Endothelial cell of umbilical vein (primary cell): Measurements from ENCODE around the gene DEPDC1B. TPM values are rescaled to one million over a fixed set of nuclear protein-coding genes. Genes with fewer than 3 reads are reported as not detected.

ENCODE experiments used
- BruUV-seq: library from RNA; stranded (reverse); fragments of 400-500 nt; replicated peaks from 2 replicates; lab custom pipeline; 2021; lab: Mats Ljungman, UMichigan
- CTCF ChIA-PET: fragments of 300-600, 350-600 bp; sonication (Branson Sonifier 250); formaldehyde crosslinking; loops from one replicate; lab custom pipeline; 2021; ENCODE audit warnings: antibody characterized with exemption, inconsistent platforms; lab: Charles Lee
- POLR2A ChIA-PET: fragments of 300-600, 350-600 bp; sonication (Branson Sonifier 250); formaldehyde crosslinking; loops from one replicate; lab custom pipeline; 2021; ENCODE audit warnings: antibody characterized with exemption, inconsistent platforms; lab: Charles Lee
- DNase-seq: peaks from one replicate; pipeline ENCODE4 v3.0.0-alpha.2; 2011; ENCODE audit warnings: low read depth, low spot score
- FAIRE-seq: peaks from 2 replicates; lab custom pipeline; 2011; peaks lifted over from hg19 to GRCh38; lab: Jason Lieb, UNC
- H2AFZ ChIP-seq: 2 replicates; pipeline ENCODE4 v1.6.0; 2012; ENCODE audit warnings: low read depth, low read length, control low read depth, inconsistent platforms
- H3K27ac ChIP-seq: 2 replicates; pipeline ENCODE4 v1.5.1; 2011; ENCODE audit warnings: low read depth, mild to moderate bottlenecking, control low read depth, low read length, moderate library complexity; ENCODE audit not compliant: insufficient read depth
- H3K27me3 ChIP-seq, 2 experiments: 2 replicates each; pipeline versions ENCODE4 v1.6.0 to v1.6.1; 2011; ENCODE audit warnings: low read length in 2 of 2, mixed read lengths in 1 of 2; ENCODE audit not compliant: control insufficient read depth in 2 of 2, insufficient read depth in 2 of 2
- H3K36me3 ChIP-seq, 2 experiments: 2 replicates in 1 of 2; 3 replicates in 1 of 2; pipeline ENCODE4 v1.5.1; 2011; ENCODE audit warnings: low read length in 2 of 2, mild to moderate bottlenecking in 1 of 2, moderate library complexity in 1 of 2; ENCODE audit not compliant: control insufficient read depth in 2 of 2, insufficient read depth in 2 of 2; ENCODE audit errors: extremely low read depth in 1 of 2
- H3K4me1 ChIP-seq: 3 replicates; pipeline ENCODE4 v1.5.1; 2011; ENCODE audit warnings: mild to moderate bottlenecking, low read length; ENCODE audit not compliant: control insufficient read depth, insufficient read depth; ENCODE audit errors: extremely low read depth
- H3K4me2 ChIP-seq: 2 replicates; pipeline ENCODE4 v1.6.1; 2011; ENCODE audit warnings: low read length, control low read depth, mixed read lengths; ENCODE audit not compliant: insufficient read depth
- H3K4me3 ChIP-seq, 3 experiments: fragments of 200-600 bp in 1 of 3; sonication (generic), shearing (Covaris generic) in 1 of 3; replicated peaks in 1 of 3; 2 replicates each; pipeline ENCODE4 v1.5.1; 2011 to 2016; ENCODE audit warnings: control low read depth in 3 of 3, low read length in 3 of 3, mild to moderate bottlenecking in 2 of 3, inconsistent platforms in 1 of 3, low read depth in 1 of 3, moderate library complexity in 1 of 3; ENCODE audit not compliant: insufficient read depth in 1 of 3
- H3K79me2 ChIP-seq: 2 replicates; pipeline ENCODE4 v1.6.0; 2012; ENCODE audit warnings: low read length, inconsistent platforms; ENCODE audit not compliant: control insufficient read depth, insufficient read depth
- H3K9ac ChIP-seq: replicated peaks from 2 replicates; pipeline ENCODE3; 2011; ENCODE audit warnings: low read length, control low read depth; ENCODE audit not compliant: insufficient read depth; ENCODE audit errors: extremely low read depth
- H3K9me1 ChIP-seq: replicated peaks from 3 replicates; pipeline ENCODE4 v1.6.0; 2011; ENCODE audit warnings: mild to moderate bottlenecking, low read length; ENCODE audit not compliant: control insufficient read depth, insufficient read depth; ENCODE audit errors: extremely low read depth
- H3K9me3 ChIP-seq: replicated peaks from 2 replicates; pipeline ENCODE4 v1.5.1; 2012; ENCODE audit warnings: low read length, inconsistent platforms; ENCODE audit not compliant: control insufficient read depth, insufficient read depth
- H4K20me1 ChIP-seq: replicated peaks from 2 replicates; pipeline ENCODE3; 2011; ENCODE audit warnings: mild to moderate bottlenecking, low read length; ENCODE audit not compliant: control insufficient read depth, insufficient read depth; ENCODE audit errors: extremely low read depth
- EZH2 ChIP-seq: IDR thresholded peaks from 2 replicates; pipeline ENCODE4 v1.6.1; 2012; ENCODE audit warnings: borderline replicate concordance, low read depth, mild to moderate bottlenecking, moderate library complexity, low read length, inconsistent platforms; ENCODE audit not compliant: severe bottlenecking
- GATA2 ChIP-seq: IDR thresholded peaks from 2 replicates; pipeline ENCODE4 v1.7.0; 2011; ENCODE audit warnings: low read depth, mild to moderate bottlenecking, moderate library complexity, mixed read lengths, low read length; ENCODE audit not compliant: insufficient read length, insufficient read depth
- JUN ChIP-seq: IDR thresholded peaks from 2 replicates; pipeline ENCODE4 v1.6.1; 2011; ENCODE audit warnings: borderline replicate concordance, low read depth; ENCODE audit not compliant: insufficient read length, insufficient read depth
- POLR2AphosphoS5 ChIP-seq: IDR thresholded peaks from 2 replicates; pipeline ENCODE4 v1.6.1; 2012; ENCODE audit warnings: low read depth, mild to moderate bottlenecking, control low read depth, low read length, moderate library complexity; ENCODE audit not compliant: insufficient read depth
- dilution Hi-C: fragments of 300-500 bp; cut with MboI; formaldehyde crosslinking; loops from one replicate; pipeline ENCODE4 v1.15.0; 2019; ENCODE audit warnings: low sequenced_read_pairs; ENCODE audit not compliant: extremely low pct_ligation_motif_present
- intact Hi-C: fragments of 100-400 bp; cut with micrococcal nuclease; formaldehyde crosslinking; loops from one replicate; pipeline ENCODE4 v1.10.0; 2022
- polyA plus RNA-seq, 4 experiments: library from polyadenylated mRNA; depleted of rRNA in 3 of 4; stranded (reverse) in 3 of 4; unstranded in 1 of 4; fragments of >200 nt; gene quantifications; 2 replicates each; pipeline versions ENCODE4 v1.2.1 to v1.2.3, GENCODE V29; 2011 to 2012; ENCODE audit warnings: missing spikeins in 1 of 4
- total RNA-seq: library from RNA; stranded (reverse); gene quantifications from 2 replicates; pipeline ENCODE4 v1.2.3, GENCODE V29; 2021
- TF ChIP-seq, protein P1 (sequence below), 2 donors: IDR thresholded peaks; 1 replicate in 1 of 2; 2 replicates in 1 of 2; pipeline ENCODE4 v1.5.1; 2011; ENCODE audit warnings: low read length in 2 of 2, mild to moderate bottlenecking in 2 of 2, moderate library complexity in 2 of 2, control low read depth in 1 of 2, inconsistent platforms in 1 of 2, low read depth in 1 of 2; ENCODE audit not compliant: insufficient read depth in 1 of 2; ENCODE audit errors: extremely low read depth in 1 of 2
- TF ChIP-seq, protein P2 (sequence below): IDR thresholded peaks from 2 replicates; pipeline ENCODE4 v1.6.1; 2011; ENCODE audit not compliant: insufficient read depth, insufficient read length

The DEPDC1B gene
- total and polyA plus RNA-seq, 2 donors (not counting 3 experiments of a cell fraction or from before 2014, with no cell fraction given): 6.7 to 18.7 TPM

GRCh38 chr5:60604771-60605170, 95.2 kb downstream of the DEPDC1B start:
- H3K36me3 ChIP-seq: no peaks in the 10 kb centered on the region
- no peaks in the 10 kb centered on the region for H3K4me1 ChIP-seq
- no peaks in the 10 kb centered on the region for H3K9me1 ChIP-seq
- TF ChIP-seq POLR2AphosphoS5 (no peak), EZH2 (no peak)
- TF ChIP-seq, protein P1, sequence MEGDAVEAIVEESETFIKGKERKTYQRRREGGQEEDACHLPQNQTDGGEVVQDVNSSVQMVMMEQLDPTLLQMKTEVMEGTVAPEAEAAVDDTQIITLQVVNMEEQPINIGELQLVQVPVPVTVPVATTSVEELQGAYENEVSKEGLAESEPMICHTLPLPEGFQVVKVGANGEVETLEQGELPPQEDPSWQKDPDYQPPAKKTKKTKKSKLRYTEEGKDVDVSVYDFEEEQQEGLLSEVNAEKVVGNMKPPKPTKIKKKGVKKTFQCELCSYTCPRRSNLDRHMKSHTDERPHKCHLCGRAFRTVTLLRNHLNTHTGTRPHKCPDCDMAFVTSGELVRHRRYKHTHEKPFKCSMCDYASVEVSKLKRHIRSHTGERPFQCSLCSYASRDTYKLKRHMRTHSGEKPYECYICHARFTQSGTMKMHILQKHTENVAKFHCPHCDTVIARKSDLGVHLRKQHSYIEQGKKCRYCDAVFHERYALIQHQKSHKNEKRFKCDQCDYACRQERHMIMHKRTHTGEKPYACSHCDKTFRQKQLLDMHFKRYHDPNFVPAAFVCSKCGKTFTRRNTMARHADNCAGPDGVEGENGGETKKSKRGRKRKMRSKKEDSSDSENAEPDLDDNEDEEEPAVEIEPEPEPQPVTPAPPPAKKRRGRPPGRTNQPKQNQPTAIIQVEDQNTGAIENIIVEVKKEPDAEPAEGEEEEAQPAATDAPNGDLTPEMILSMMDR (IDR thresholded peaks at IDR 0.05; ENCODE audit: extremely low read depth in 1 of 2, insufficient read depth in 1 of 2, low read depth in 1 of 2, low read length in 2 of 2): no peak
- BruUV-seq: no TSS peak
- H3K4me3 ChIP-seq: no peak overlapping the region
- no peak overlapping the region for H2AFZ ChIP-seq
- no peak overlapping the region for H3K9ac ChIP-seq
- H3K9me3 ChIP-seq: no peaks in the 10 kb centered on the region
- no peak for FAIRE-seq
- H3K27ac ChIP-seq: no peak overlapping the region
- no peaks in the 10 kb centered on the region for H3K27me3 ChIP-seq
- H4K20me1 ChIP-seq: no peaks in the 10 kb centered on the region
- no peak overlapping the region for H3K4me2 ChIP-seq
- no peak for DNase-seq
- CTCF ChIA-PET: no interaction called here
- H3K79me2 ChIP-seq: no peaks in the 10 kb centered on the region
- dilution Hi-C loops: no loop called here
- intact Hi-C loops: no loop called here
- POLR2A ChIA-PET: interaction anchor here (0.7 kb wide), 1 partner anchor 1569 kb away, joined by 14 read pairs; no protein-coding TSS in a partner anchor

DNA sequence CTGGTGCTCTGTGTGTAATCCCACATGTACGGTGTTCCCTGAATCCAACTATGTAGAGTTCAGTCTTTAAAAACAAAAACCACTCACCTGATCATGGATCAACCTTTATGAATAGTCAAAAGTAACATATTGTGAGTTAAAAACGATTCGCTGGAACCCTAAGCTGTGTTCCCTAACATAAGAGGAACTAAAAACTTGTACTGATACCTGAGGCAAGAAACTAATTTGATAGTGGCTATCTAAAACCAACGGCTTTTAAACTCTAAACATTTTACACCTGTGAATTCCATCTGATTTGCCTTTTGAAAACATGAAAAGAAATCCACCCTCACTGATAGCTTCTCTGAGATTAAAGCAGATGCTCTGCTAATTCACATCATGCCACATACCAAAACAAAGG, 101.5 kb downstream of the DEPDC1B start:
- Histone ChIP-seq H3K4me3 (no peak overlapping the region), H3K27ac (no peak overlapping the region), H3K4me1 (no peaks in the 10 kb centered on the region), H3K79me2 (no peaks in the 10 kb centered on the region), H3K4me2 (no peak overlapping the region), H3K9ac (no peak overlapping the region), H3K27me3 (no peaks in the 10 kb centered on the region), H4K20me1 (no peaks in the 10 kb centered on the region), H2AFZ (no peak overlapping the region), H3K9me3 (no peaks in the 10 kb centered on the region), H3K9me1 (no peaks in the 10 kb centered on the region), H3K36me3 (no peaks in the 10 kb centered on the region)
- DNase-seq (no peak), FAIRE-seq (no peak)
- ChIA-PET CTCF (interaction anchor here (1.1 to 2.0 kb wide), 5 partner anchors 11 to 346 kb away, joined by 3 to 11 read pairs (median 3); partner anchors contain the start of genes ERCC8 and NDUFAF2), POLR2A (no interaction called here)
- dilution Hi-C loops: no loop called here
- intact Hi-C loops: no loop called here
- no TSS peak for BruUV-seq
- TF ChIP-seq JUN (no peak), GATA2 (no peak), EZH2 (no peak), POLR2AphosphoS5 (no peak)
- TF ChIP-seq, protein P2, sequence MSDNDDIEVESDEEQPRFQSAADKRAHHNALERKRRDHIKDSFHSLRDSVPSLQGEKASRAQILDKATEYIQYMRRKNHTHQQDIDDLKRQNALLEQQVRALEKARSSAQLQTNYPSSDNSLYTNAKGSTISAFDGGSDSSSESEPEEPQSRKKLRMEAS: no peak
